ENCODE data around the gene TERT. TPM values are rescaled to one million over a fixed set of nuclear protein-coding genes. Genes with fewer than 3 reads are reported as not detected.
"Not testable (repeated sequence)": the region's sequence is repeated elsewhere in the genome, so short reads cannot be mapped to it uniquely, and the experiment has no call there.

The TERT gene
- total RNA-seq, 1 experiment from 2014 or later, result 3.3 TPM

GRCh38 chr5:1284336-1284970, 10.4 kb downstream of the TERT start:
- not testable (repeated sequence) for H3K27me3 ChIP-seq (ENCODE audit: low read length); H3K9me3 ChIP-seq (ENCODE audit: low read length); H4K20me1 ChIP-seq (ENCODE audit: insufficient read depth, low read depth, low read length); H2AFZ ChIP-seq (ENCODE audit: low read length); H3K36me3 ChIP-seq (ENCODE audit: insufficient read depth, low read length); H3K9ac ChIP-seq (ENCODE audit: low read length); H3K4me3 ChIP-seq (ENCODE audit: low read length); H3K4me1 ChIP-seq (ENCODE audit: low read length); H3K4me2 ChIP-seq (ENCODE audit: low read depth, low read length, poor library complexity, severe bottlenecking); H3K9me2 ChIP-seq (replicated peaks; ENCODE audit: insufficient read depth, low read length); H3K27ac ChIP-seq (ENCODE audit: low read length)
- peaks cover 13% of the 10 kb centered on the region; the same call in 1 of the 2 replicates for H3K79me2 ChIP-seq (ENCODE audit: low read length)
- DNase-seq, result peak; percentile 9

- not testable (repeated sequence) for H3K9me3 ChIP-seq (ENCODE audit: low read length); H4K20me1 ChIP-seq (ENCODE audit: insufficient read depth, low read depth, low read length); H3K4me2 ChIP-seq (ENCODE audit: low read depth, low read length, poor library complexity, severe bottlenecking); H3K9me2 ChIP-seq (replicated peaks; ENCODE audit: insufficient read depth, low read length); H3K27me3 ChIP-seq (ENCODE audit: low read length); H3K4me1 ChIP-seq (ENCODE audit: low read length); H2AFZ ChIP-seq (ENCODE audit: low read length); H3K4me3 ChIP-seq (ENCODE audit: low read length); H3K27ac ChIP-seq (ENCODE audit: low read length); H3K9ac ChIP-seq (ENCODE audit: low read length); H3K36me3 ChIP-seq (ENCODE audit: insufficient read depth, low read length)
- H3K79me2 ChIP-seq (ENCODE audit: low read length), result peaks cover 13% of the 10 kb centered on the region; the same call in 1 of the 2 replicates
- peak; percentile 2 for DNase-seq
These were observed 11.2 kb downstream of the TERT start for GRCh38 chr5:1283729-1284041.

DNA sequence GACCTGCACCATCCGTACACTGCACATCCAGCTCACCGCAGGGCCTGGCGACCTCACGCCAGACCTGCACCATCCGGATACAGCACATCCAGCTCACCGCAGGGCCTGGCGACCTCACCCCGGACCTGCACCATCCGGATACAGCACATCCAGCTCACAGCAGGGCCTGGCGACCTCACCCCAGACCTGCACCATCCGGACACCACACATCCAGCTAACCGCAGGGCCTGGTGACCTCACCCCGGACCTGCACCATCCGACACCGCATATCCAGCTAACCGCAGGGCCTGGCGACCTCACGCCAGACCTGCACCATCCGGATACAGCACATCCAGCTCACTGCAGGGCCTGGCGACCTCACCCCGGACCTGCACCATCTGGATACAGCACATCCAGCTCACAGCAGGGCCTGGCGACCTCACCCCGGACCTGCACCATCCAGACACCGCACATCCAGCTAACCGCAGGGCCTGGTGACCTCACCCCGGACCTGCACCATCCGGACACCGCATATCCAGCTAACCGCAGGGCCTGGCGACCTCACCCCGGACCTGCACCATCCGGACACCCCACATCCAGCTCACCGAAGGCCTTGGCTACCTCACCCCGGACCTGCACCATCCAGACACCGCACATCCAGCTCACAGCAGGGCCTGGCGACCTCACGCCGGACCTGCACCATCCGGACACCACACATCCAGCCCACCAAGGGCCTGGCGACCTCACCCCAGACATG, 11.7 kb downstream of the TERT start:
- H3K27ac ChIP-seq (ENCODE audit: low read length); H3K27me3 ChIP-seq (ENCODE audit: low read length); H3K4me1 ChIP-seq (ENCODE audit: low read length); H3K9me2 ChIP-seq (replicated peaks; ENCODE audit: insufficient read depth, low read length); H3K4me3 ChIP-seq (ENCODE audit: low read length); H3K9me3 ChIP-seq (ENCODE audit: low read length); H4K20me1 ChIP-seq (ENCODE audit: insufficient read depth, low read depth, low read length); H3K36me3 ChIP-seq (ENCODE audit: insufficient read depth, low read length); H2AFZ ChIP-seq (ENCODE audit: low read length); H3K9ac ChIP-seq (ENCODE audit: low read length); H3K4me2 ChIP-seq (ENCODE audit: low read depth, low read length, poor library complexity, severe bottlenecking): not testable (repeated sequence)
- peak; percentile 11 for DNase-seq
- peaks cover 13% of the 10 kb centered on the region; the same call in 1 of the 2 replicates for H3K79me2 ChIP-seq (ENCODE audit: low read length)

DNA sequence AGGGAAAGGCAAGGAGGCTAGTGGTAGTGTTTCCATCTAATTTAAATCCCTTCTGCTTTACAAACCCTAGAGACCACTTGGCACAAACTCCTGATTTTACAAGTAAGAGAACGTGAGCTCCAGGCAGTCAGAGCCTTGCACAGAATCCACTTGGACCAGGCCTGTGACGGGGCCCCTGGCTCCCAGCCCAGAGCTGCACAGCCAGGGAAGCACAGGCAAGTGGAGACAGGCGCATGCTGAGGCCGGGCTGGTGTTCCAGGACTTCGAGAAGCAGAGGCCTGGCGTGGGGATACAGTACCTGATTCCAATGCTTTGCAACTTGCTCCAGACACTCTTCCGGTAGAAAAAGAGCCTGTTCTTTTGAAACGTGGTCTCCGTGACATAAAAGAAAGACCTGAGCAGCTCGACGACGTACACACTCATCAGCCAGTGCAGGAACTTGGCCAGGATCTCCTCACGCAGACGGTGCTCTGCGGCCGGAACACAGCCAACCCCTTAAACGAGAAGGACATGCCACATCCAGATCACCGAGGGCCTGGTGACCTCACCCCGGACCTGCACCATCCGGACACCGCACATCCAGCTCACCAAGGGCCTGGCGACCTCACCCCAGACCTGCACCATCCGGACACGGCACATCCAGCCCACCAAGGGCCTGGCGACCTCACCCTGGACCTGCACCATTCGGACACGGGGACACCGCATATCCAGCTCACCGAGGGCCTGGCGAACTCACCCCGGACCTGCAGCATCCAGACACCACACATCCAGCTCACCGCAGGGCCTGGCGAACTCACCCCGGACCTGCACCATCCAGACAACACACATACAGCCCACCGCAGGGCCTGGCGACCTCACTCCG, 12.5 kb downstream of the TERT start:
- no peak overlapping the region for H3K4me2 ChIP-seq (ENCODE audit: low read depth, low read length, poor library complexity, severe bottlenecking)
- peaks cover 10% of the 10 kb centered on the region; the same call in 1 of the 2 replicates for H3K36me3 ChIP-seq (ENCODE audit: insufficient read depth, low read length)
- no peaks in the 10 kb centered on the region for H3K27me3 ChIP-seq (ENCODE audit: low read length)

DNA sequence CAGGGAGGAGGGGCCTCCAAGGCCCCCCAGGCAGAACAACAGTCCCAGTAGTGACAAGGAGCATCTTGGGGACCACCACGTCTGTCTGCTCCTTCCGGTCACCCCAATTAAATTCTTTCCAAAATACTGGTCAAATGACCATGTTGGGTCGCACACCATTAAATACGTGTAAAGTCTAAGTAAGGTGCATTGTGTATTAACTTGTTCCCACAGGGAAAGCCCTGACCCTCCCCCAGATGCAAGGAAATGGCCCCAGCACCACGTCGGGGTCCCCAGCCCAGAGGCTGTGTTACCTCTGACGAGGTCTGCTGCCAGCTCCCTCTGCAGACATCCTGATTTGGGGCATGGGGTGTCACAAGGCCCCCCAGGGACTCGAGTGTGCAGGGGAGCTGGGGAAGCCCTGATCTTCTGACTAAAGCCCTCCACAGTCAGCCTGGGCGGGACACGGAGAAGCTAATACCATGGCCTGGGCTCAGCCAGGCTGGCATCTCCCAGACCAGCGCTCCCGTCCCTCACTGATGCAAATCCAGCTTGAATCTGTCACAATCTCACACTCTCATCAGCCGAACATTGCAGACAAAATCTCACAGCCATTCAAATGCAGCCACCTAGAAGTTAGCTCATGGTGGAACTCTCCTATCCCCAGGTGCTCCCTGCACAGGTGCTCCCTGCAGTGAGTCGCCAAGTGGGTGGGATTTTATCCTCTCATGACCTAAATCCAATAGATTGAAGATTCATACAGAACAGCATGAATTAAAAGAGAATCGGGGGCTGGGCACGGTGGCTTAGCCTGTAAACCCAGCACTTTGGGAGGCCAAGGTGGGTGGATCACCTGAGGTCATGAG, 13.6 kb downstream of the TERT start:
- H3K9me3 ChIP-seq (ENCODE audit: low read length), result no peaks in the 10 kb centered on the region
- DNase-seq, result no peak
- H3K27ac ChIP-seq (ENCODE audit: low read length), result no peak overlapping the region
- no peak overlapping the region for H3K4me2 ChIP-seq (ENCODE audit: low read depth, low read length, poor library complexity, severe bottlenecking)
- H3K36me3 ChIP-seq (ENCODE audit: insufficient read depth, low read length), result peaks cover 13% of the 10 kb centered on the region; the same call in 1 of the 2 replicates
- no peaks in the 10 kb centered on the region for H3K27me3 ChIP-seq (ENCODE audit: low read length)
- no peak overlapping the region for H2AFZ ChIP-seq (ENCODE audit: low read length)
- no peaks in the 10 kb centered on the region for H3K4me1 ChIP-seq (ENCODE audit: low read length)
- H3K79me2 ChIP-seq (ENCODE audit: low read length), result peaks cover 5% of the 10 kb centered on the region; the same call in 1 of the 2 replicates
- no peak overlapping the region for H3K9ac ChIP-seq (ENCODE audit: low read length)
- H3K9me2 ChIP-seq (replicated peaks; ENCODE audit: insufficient read depth, low read length), result no peaks in the 10 kb centered on the region
- no peak overlapping the region for H3K4me3 ChIP-seq (ENCODE audit: low read length)
- H4K20me1 ChIP-seq (ENCODE audit: insufficient read depth, low read depth, low read length), result no peaks in the 10 kb centered on the region

More for the DNA sequence above, 12.5 kb downstream of the TERT start:
- Histone ChIP-seq H3K9me2 (replicated peaks; ENCODE audit: insufficient read depth, low read length) (no peaks in the 10 kb centered on the region), H3K27ac (ENCODE audit: low read length) (no peak overlapping the region), H3K79me2 (ENCODE audit: low read length) (peaks cover 11% of the 10 kb centered on the region; the same call in 1 of the 2 replicates), H4K20me1 (ENCODE audit: insufficient read depth, low read depth, low read length) (no peaks in the 10 kb centered on the region), H2AFZ (ENCODE audit: low read length) (no peak overlapping the region), H3K9ac (ENCODE audit: low read length) (no peak overlapping the region), H3K4me3 (ENCODE audit: low read length) (no peak overlapping the region), H3K9me3 (ENCODE audit: low read length) (no peaks in the 10 kb centered on the region), H3K4me1 (ENCODE audit: low read length) (no peaks in the 10 kb centered on the region)
- peak; percentile 20 for DNase-seq

GRCh38 chr5:1280177-1281037, 14.5 kb downstream of the TERT start:
- Histone ChIP-seq H3K36me3 (ENCODE audit: insufficient read depth, low read length) (peaks cover 13% of the 10 kb centered on the region; the same call in 1 of the 2 replicates), H3K9ac (ENCODE audit: low read length) (no peak overlapping the region), H2AFZ (ENCODE audit: low read length) (no peak overlapping the region), H3K9me2 (replicated peaks; ENCODE audit: insufficient read depth, low read length) (no peaks in the 10 kb centered on the region), H3K4me3 (ENCODE audit: low read length) (no peak overlapping the region), H3K9me3 (ENCODE audit: low read length) (no peaks in the 10 kb centered on the region), H3K4me2 (ENCODE audit: low read depth, low read length, poor library complexity, severe bottlenecking) (no peak overlapping the region), H4K20me1 (ENCODE audit: insufficient read depth, low read depth, low read length) (no peaks in the 10 kb centered on the region), H3K27ac (ENCODE audit: low read length) (no peak overlapping the region), H3K79me2 (ENCODE audit: low read length) (no peaks in the 10 kb centered on the region), H3K4me1 (ENCODE audit: low read length) (no peaks in the 10 kb centered on the region), H3K27me3 (ENCODE audit: low read length) (no peaks in the 10 kb centered on the region)
- no peak for DNase-seq

GRCh38 chr5:1279443-1280151, 15.3 kb downstream of the TERT start:
- no peak for DNase-seq
- Histone ChIP-seq H3K79me2 (ENCODE audit: low read length) (no peaks in the 10 kb centered on the region), H3K9ac (ENCODE audit: low read length) (no peak overlapping the region), H3K27me3 (ENCODE audit: low read length) (no peaks in the 10 kb centered on the region), H4K20me1 (ENCODE audit: insufficient read depth, low read depth, low read length) (no peaks in the 10 kb centered on the region), H3K9me2 (replicated peaks; ENCODE audit: insufficient read depth, low read length) (no peaks in the 10 kb centered on the region), H3K36me3 (ENCODE audit: insufficient read depth, low read length) (peaks cover 13% of the 10 kb centered on the region; the same call in 1 of the 2 replicates), H3K27ac (ENCODE audit: low read length) (no peak overlapping the region), H3K4me1 (ENCODE audit: low read length) (no peaks in the 10 kb centered on the region), H3K4me3 (ENCODE audit: low read length) (no peak overlapping the region), H2AFZ (ENCODE audit: low read length) (no peak overlapping the region), H3K4me2 (ENCODE audit: low read depth, low read length, poor library complexity, severe bottlenecking) (no peak overlapping the region), H3K9me3 (ENCODE audit: low read length) (no peaks in the 10 kb centered on the region)

Measured in Karpas-422 (cell line).